ENCODE data around the gene C1QTNF2.

The C1QTNF2 gene

GRCh38 chr5:160371294-160371693 is 868 bp upstream of the C1QTNF2 start:
- no peak for DNase-seq (ENCODE audit: low read depth)

GRCh38 chr5:160370713-160371034 is 248 bp upstream of the C1QTNF2 start:
- DNase-seq (ENCODE audit: low read depth): no peak

- no peak for DNase-seq (ENCODE audit: low read depth)
Observed at GRCh38 chr5:160367885-160368284, 2.5 kb downstream of the C1QTNF2 start.

- no peak for DNase-seq (ENCODE audit: low read depth)
Observed at GRCh38 chr5:160367261-160367660, 3.2 kb downstream of the C1QTNF2 start.

GRCh38 chr5:160366230-160366629 is 4.2 kb downstream of the C1QTNF2 start:
- no peak for DNase-seq (ENCODE audit: low read depth)

GRCh38 chr5:160363660-160364395 is 6.6 kb downstream of the C1QTNF2 start:
- no peak for DNase-seq (ENCODE audit: low read depth)

- DNase-seq (ENCODE audit: low read depth): no peak
Observed at GRCh38 chr5:160363211-160363610, 7.2 kb downstream of the C1QTNF2 start.

- no peak for DNase-seq (ENCODE audit: low read depth)
Observed at GRCh38 chr5:160361624-160362228, 8.7 kb downstream of the C1QTNF2 start.

GRCh38 chr5:160360310-160360709 is 10.1 kb downstream of the C1QTNF2 start:
- DNase-seq (ENCODE audit: low read depth): no peak

GRCh38 chr5:160359816-160360215 is 10.6 kb downstream of the C1QTNF2 start:
- no peak for DNase-seq (ENCODE audit: low read depth)

GRCh38 chr5:160359242-160359641 is 11.2 kb downstream of the C1QTNF2 start:
- no peak for DNase-seq (ENCODE audit: low read depth)

GRCh38 chr5:160357861-160358411 is 12.5 kb downstream of the C1QTNF2 start:
- no peak for DNase-seq (ENCODE audit: low read depth)

- DNase-seq (ENCODE audit: low read depth): no peak
Observed at GRCh38 chr5:160357394-160357793, 13.0 kb downstream of the C1QTNF2 start.

- no peak for DNase-seq (ENCODE audit: low read depth)
Observed at GRCh38 chr5:160356550-160357347, 13.7 kb downstream of the C1QTNF2 start.

- DNase-seq (ENCODE audit: low read depth): no peak
Observed at GRCh38 chr5:160354666-160355065, 15.8 kb downstream of the C1QTNF2 start.

GRCh38 chr5:160353379-160353778 is 17.0 kb downstream of the C1QTNF2 start:
- DNase-seq (ENCODE audit: low read depth): no peak

- no peak for DNase-seq (ENCODE audit: low read depth)
Observed at GRCh38 chr5:160352308-160352707, 18.1 kb downstream of the C1QTNF2 start.

- no peak for DNase-seq (ENCODE audit: low read depth)
Observed at GRCh38 chr5:160349935-160350303, 20.5 kb downstream of the C1QTNF2 start.

GRCh38 chr5:160349249-160349934 is 21.0 kb downstream of the C1QTNF2 start:
- no peak for DNase-seq (ENCODE audit: low read depth)

GRCh38 chr5:160348080-160348479 is 22.3 kb downstream of the C1QTNF2 start:
- DNase-seq (ENCODE audit: low read depth): no peak

GRCh38 chr5:160347448-160347847 is 23.0 kb downstream of the C1QTNF2 start:
- DNase-seq (ENCODE audit: low read depth): no peak

- no peak for DNase-seq (ENCODE audit: low read depth)
Observed at GRCh38 chr5:160342413-160342941, 27.9 kb downstream of the C1QTNF2 start.

Data from CMK (cell line).